Fibroblast of lung (primary cell): Measurements from ENCODE around the gene APP. TPM values are rescaled to one million over a fixed set of nuclear protein-coding genes. Genes with fewer than 3 reads are reported as not detected.

Source experiments
- DNase-seq, 2 donors: peaks; one replicate each; pipeline versions ENCODE4 v3.0.0 to v3.0.0-alpha.2; 2010; ENCODE audit warnings: low read depth in 2 of 2
- H2AFZ ChIP-seq: 2 replicates; pipeline ENCODE4 v1.5.1; 2012; ENCODE audit warnings: low read length, control low read depth, inconsistent platforms
- H3K27ac ChIP-seq: 2 replicates; pipeline ENCODE4 v1.5.1; 2011; ENCODE audit warnings: low read length, control low read depth; ENCODE audit not compliant: insufficient read depth
- H3K27me3 ChIP-seq: 2 replicates; pipeline ENCODE4 v1.5.1; 2011; ENCODE audit warnings: mild to moderate bottlenecking, low read length; ENCODE audit not compliant: control insufficient read depth, insufficient read depth
- H3K36me3 ChIP-seq: 2 replicates; pipeline ENCODE4 v1.5.1; 2011; ENCODE audit warnings: low read length; ENCODE audit not compliant: control insufficient read depth, insufficient read depth
- H3K4me1 ChIP-seq: 2 replicates; pipeline ENCODE4 v1.5.1; 2011; ENCODE audit warnings: low read length; ENCODE audit not compliant: control insufficient read depth, insufficient read depth; ENCODE audit errors: extremely low read depth
- H3K4me2 ChIP-seq: 2 replicates; pipeline ENCODE4 v1.5.1; 2011; ENCODE audit warnings: low read length, control low read depth; ENCODE audit not compliant: insufficient read depth; ENCODE audit errors: extremely low read depth
- H3K4me3 ChIP-seq, 4 experiments: fragments of 200-600 bp in 1 of 4; sonication (generic) in 1 of 4; replicated peaks in 1 of 4; 2 replicates each; pipeline ENCODE4 v1.5.1; 2011 to 2016; ENCODE audit warnings: low read length in 4 of 4, low read depth in 3 of 4, mild to moderate bottlenecking in 3 of 4, control low read depth in 2 of 4, inconsistent platforms in 1 of 4, mixed read lengths in 1 of 4; ENCODE audit not compliant: insufficient read depth in 1 of 4; ENCODE audit errors: control extremely low read depth in 1 of 4
- H3K79me2 ChIP-seq: 2 replicates; pipeline ENCODE4 v1.5.1; 2012; ENCODE audit warnings: mild to moderate bottlenecking, low read length, inconsistent platforms; ENCODE audit not compliant: control insufficient read depth, insufficient read depth
- H3K9ac ChIP-seq: 2 replicates; pipeline ENCODE4 v1.5.1; 2011; ENCODE audit warnings: mild to moderate bottlenecking, low read length, control low read depth; ENCODE audit not compliant: insufficient read depth
- H3K9me3 ChIP-seq: 2 replicates; pipeline ENCODE4 v1.5.1; 2012; ENCODE audit warnings: low read depth, low read length; ENCODE audit not compliant: control insufficient read depth, insufficient read depth
- H4K20me1 ChIP-seq: 2 replicates; pipeline ENCODE4 v1.5.1; 2011; ENCODE audit warnings: low read length; ENCODE audit not compliant: control insufficient read depth, insufficient read depth; ENCODE audit errors: extremely low read depth
- EZH2 ChIP-seq: IDR thresholded peaks from 2 replicates; pipeline ENCODE4 v1.5.1; 2012; ENCODE audit warnings: low read length, control low read depth, mild to moderate bottlenecking; ENCODE audit errors: missing control alignments
- polyA plus RNA-seq, 2 donors: library from polyadenylated mRNA; depleted of rRNA in 1 of 2; stranded (reverse) in 1 of 2; unstranded in 1 of 2; fragments of >200 nt; gene quantifications; 2 replicates each; pipeline ENCODE4 v1.2.1, GENCODE V29; 2011 to 2012; ENCODE audit warnings: missing spikeins in 1 of 2
- total RNA-seq: library from RNA; depleted of rRNA; stranded (reverse); fragments of >200 nt; gene quantifications from 2 replicates; pipeline ENCODE4 v1.2.1, GENCODE V29; 2014
- TF ChIP-seq, protein P1 (sequence below), 2 donors: IDR thresholded peaks in 1 of 2; conservative IDR thresholded peaks in 1 of 2; 1 replicate in 1 of 2; 2 replicates in 1 of 2; pipeline ENCODE4 v1.5.1; 2011 to 2012; ENCODE audit warnings: low read length in 2 of 2, control low read depth in 1 of 2, inconsistent platforms in 1 of 2, low read depth in 1 of 2, mild to moderate bottlenecking in 1 of 2

APP gene
- total and polyA plus RNA-seq, 2 donors (not counting 1 experiment from before 2014, with no cell fraction given): 633 to 1,088 TPM

DNA sequence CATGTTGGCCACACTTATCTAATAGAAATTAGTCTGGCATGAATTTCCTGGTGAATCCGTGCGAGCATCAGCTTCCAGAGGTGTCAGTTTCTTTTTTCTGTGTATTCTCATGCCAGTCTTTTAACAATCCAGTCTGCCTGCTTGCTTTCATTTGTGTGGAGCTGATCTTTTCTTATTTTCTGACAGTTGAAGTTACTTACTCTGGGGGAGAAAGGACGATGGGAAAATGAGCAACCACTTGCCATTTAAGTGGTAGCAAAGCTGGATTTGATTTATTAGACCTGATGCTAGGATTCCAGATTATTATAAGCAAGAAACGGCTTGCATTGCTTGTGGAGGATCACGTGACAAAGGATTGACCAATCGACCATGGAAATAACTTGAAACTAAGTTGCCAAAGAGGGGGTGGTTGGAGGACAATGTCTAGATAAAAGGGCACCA lies 24.3 kb upstream of the APP start:
- Histone ChIP-seq H3K79me2 (no peaks in the 10 kb centered on the region), H3K4me1 (no peaks in the 10 kb centered on the region), H2AFZ (no peak overlapping the region), H3K36me3 (no peaks in the 10 kb centered on the region), H3K9ac (no peak overlapping the region), H3K9me3 (no peaks in the 10 kb centered on the region), H3K27me3 (peaks cover 1% of the 10 kb centered on the region), H4K20me1 (no peaks in the 10 kb centered on the region), H3K4me3 (peak overlapping the region in 1 of 4 experiments; percentile 9), H3K4me2 (peak overlapping the region; percentile 11), H3K27ac (no peak overlapping the region)
- TF ChIP-seq, protein P1, sequence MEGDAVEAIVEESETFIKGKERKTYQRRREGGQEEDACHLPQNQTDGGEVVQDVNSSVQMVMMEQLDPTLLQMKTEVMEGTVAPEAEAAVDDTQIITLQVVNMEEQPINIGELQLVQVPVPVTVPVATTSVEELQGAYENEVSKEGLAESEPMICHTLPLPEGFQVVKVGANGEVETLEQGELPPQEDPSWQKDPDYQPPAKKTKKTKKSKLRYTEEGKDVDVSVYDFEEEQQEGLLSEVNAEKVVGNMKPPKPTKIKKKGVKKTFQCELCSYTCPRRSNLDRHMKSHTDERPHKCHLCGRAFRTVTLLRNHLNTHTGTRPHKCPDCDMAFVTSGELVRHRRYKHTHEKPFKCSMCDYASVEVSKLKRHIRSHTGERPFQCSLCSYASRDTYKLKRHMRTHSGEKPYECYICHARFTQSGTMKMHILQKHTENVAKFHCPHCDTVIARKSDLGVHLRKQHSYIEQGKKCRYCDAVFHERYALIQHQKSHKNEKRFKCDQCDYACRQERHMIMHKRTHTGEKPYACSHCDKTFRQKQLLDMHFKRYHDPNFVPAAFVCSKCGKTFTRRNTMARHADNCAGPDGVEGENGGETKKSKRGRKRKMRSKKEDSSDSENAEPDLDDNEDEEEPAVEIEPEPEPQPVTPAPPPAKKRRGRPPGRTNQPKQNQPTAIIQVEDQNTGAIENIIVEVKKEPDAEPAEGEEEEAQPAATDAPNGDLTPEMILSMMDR (conservative IDR thresholded peaks at IDR 0.05 in 1 of 2, IDR thresholded peaks at IDR 0.05 in 1 of 2; ENCODE audit: low read depth in 1 of 2, low read length in 2 of 2): no peak
- no peak for TF ChIP-seq EZH2
- DNase-seq: peak in 1 of 2 donors; percentile 28

- H2AFZ ChIP-seq: no peak overlapping the region
- H3K9ac ChIP-seq: no peak overlapping the region
- H3K4me2 ChIP-seq: no peak overlapping the region
- H3K9me3 ChIP-seq: no peaks in the 10 kb centered on the region
- H3K79me2 ChIP-seq: no peaks in the 10 kb centered on the region
- no peaks in the 10 kb centered on the region for H3K4me1 ChIP-seq
- DNase-seq: peak in 1 of 2 donors; percentile 18
- peaks cover 2% of the 10 kb centered on the region for H3K27me3 ChIP-seq
- peak overlapping the region in 1 of 4 experiments; percentile 9 for H3K4me3 ChIP-seq
- no peaks in the 10 kb centered on the region for H4K20me1 ChIP-seq
- TF ChIP-seq, protein P1 (conservative IDR thresholded peaks at IDR 0.05 in 1 of 2, IDR thresholded peaks at IDR 0.05 in 1 of 2; ENCODE audit: low read depth in 1 of 2, low read length in 2 of 2): no peak
- no peak for TF ChIP-seq EZH2
- no peaks in the 10 kb centered on the region for H3K36me3 ChIP-seq
- H3K27ac ChIP-seq: no peak overlapping the region
Observed at GRCh38 chr21:26194326-26194725, 23.8 kb upstream of the APP start.

DNA sequence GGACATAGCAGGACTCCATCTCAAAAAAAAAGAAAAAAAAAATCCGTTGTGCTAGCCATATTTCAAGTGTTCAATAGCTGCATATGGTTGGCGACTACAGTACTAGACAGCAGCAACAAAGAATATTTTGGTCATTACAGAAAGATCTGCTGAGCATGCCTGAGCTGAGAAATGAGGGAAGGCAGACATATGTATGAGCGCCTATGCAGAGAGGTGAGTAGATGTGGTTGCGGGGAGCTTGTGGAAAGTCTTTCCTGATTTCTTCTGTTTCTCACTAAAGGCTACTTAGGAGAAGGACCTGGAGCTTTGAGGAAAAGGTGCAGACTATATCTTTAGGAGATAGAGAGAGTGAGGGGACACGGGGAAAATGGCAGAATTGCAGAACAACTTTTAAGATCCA lies 21.0 kb upstream of the APP start:
- Histone ChIP-seq H4K20me1 (no peaks in the 10 kb centered on the region), H2AFZ (no peak overlapping the region), H3K4me1 (no peaks in the 10 kb centered on the region), H3K4me2 (no peak overlapping the region), H3K27ac (no peak overlapping the region), H3K9me3 (no peaks in the 10 kb centered on the region), H3K79me2 (no peaks in the 10 kb centered on the region), H3K36me3 (no peaks in the 10 kb centered on the region), H3K4me3 (no peak overlapping the region), H3K9ac (no peak overlapping the region), H3K27me3 (peaks cover 2% of the 10 kb centered on the region)
- DNase-seq: no peak
- TF ChIP-seq, protein P1 (conservative IDR thresholded peaks at IDR 0.05 in 1 of 2, IDR thresholded peaks at IDR 0.05 in 1 of 2; ENCODE audit: low read depth in 1 of 2, low read length in 2 of 2): no peak
- no peak for TF ChIP-seq EZH2
